GF-D8 (cell line): ENCODE results near the gene RNF157.
"Not testable (repeated sequence)": the region's sequence is repeated elsewhere in the genome, so short reads cannot be mapped to it uniquely, and the experiment has no call there.

ENCODE experiments used
- DNase-seq: peaks from one replicate; lab custom pipeline; 2025; lab: John Stamatoyannopoulos, UW

RNF157 gene

DNA sequence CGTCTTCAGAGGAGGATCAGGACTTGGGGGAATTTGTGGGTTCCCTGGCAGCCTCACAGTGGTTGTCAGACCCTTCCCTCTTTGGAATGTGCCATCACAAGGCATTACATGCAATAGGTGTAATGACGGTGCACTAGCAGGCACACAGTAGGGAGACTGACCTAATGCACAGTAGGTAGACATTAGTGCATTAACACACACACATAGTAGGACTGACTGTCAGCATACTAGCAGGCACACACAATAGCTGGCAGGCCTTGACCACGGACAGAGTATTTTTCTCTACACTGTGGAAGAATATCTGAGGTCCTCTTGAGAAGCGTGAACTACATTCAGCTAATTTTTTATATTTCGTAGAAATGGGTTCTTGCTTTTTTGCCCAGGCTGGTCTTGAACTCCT lies 14.0 kb upstream of the RNF157 start:
- DNase-seq, result no peak

DNA sequence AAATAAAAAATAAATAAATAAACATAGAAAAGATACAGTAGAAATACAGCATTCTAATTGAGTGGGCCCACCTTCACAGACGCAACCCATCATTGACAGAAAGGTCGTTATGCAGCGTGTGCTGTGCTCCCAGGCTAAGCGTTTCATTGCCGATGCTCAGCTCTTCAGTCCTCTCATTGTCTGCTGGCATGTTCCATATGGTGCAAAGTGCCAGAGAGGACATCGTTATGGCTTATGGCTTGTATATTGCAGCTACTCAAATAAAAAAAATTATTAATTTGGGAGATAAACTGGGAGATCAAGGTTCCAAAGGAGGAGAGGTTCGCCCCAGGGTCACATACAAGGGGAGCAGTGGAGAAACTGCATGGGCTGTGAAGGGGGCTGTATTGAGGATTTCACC lies 13.5 kb upstream of the RNF157 start:
- no peak for DNase-seq

DNA sequence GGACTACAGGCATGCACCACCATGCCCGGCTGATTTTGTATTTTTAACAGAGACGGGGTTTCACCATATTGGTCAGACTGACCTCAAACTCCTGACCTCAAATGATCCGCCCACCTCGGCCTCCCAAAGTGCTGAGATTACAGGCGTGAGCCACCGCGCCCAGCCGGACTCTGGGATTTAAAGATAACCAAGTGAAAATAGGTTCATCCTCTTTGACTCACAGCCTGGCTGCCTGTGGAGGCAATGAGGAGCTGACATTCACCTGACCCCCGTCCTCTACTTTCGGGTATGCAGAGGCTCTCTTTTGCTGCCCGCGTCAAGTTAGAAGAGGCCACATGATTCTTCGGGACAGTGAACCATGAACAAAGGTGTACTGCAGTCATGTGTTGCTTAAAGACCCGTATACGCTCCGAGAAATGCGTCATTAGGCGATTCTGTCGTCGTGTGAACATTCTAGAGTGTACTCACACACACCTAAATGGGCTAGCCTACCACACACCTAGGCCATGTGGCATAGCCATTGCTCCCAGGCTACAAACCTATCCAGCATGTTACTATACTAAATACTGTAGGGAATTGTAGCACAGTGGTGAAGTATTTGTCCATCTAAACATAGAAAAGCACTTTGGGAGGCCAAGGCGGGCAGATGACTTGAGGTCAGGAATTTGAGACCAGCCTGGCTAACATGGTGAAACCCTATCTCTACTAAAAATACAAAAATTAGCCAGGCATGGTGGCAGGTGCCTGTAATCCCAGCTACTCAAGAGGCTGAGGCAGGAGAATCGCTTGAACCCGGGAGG lies 12.9 kb upstream of the RNF157 start:
- DNase-seq, result not testable (repeated sequence)

DNA sequence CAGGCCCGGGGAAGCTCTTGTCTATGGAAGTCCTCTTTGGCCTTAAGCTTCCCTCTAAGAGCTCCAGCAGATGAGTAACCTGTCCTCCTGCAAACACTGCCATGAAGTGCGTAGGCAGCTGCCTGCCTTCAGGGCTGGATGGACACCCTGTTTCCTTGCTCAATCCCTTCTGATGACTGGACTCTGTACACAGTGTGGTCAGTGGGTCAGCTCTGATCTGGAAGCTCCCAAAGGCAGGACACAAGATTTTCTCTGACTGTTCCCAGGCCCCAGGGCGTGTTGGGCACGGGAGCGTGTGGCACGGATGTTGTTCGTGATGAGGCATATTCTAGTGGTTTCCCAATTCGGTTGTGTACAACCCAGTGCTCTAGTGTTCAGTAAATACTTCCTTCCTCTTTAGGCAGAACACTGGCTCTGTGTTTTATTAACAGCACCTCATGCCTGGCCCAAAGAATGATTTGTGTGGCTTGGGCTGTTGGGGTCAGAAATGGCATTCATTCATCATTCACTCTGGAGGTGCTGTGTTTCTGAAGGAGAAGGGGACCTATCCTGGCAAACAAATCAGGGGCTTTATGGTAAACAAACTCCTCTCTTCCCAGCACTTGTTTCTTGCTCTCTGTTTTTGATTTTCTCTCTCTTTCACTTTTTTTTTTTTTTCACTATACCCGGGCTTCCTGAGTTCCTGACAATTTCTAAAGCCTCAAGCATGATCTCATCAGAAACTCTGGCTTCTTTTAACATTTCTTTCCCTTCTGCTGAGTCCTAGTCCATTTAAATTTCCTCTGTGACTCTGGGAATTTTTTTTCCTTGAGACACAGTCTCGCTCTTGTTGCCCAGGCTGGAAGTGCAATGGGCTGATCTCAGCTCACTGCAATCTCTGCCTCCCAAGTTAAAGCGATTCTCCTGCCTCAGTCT lies 12.0 kb upstream of the RNF157 start:
- DNase-seq, result peak; percentile 73

DNA sequence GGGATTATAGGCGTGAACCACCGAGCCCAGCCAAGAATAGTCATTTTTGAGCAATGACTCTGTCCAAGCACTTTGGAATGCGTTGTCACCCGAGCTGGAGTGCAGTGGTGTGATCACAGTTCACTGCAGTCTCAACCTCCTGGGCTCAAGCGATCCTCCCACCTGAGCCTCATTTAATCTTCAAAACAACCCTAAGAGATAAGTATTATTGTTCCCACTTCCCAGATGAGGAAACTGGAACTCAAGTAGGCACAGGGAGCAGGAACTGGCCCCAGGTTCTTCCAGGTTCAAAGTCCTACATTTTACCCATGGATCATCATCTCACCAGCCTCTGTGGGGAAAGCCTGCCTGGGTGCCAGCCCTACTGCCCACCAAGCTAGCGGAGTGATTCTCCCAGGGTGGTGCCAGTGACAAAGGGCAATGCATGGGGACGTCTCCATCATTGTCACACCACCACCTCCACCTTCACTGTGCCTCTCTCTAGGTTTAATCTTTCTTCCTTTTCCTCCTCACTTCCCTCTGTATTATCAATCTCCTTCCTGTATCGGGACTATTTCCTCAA lies 11.3 kb upstream of the RNF157 start:
- DNase-seq, result no peak

DNA sequence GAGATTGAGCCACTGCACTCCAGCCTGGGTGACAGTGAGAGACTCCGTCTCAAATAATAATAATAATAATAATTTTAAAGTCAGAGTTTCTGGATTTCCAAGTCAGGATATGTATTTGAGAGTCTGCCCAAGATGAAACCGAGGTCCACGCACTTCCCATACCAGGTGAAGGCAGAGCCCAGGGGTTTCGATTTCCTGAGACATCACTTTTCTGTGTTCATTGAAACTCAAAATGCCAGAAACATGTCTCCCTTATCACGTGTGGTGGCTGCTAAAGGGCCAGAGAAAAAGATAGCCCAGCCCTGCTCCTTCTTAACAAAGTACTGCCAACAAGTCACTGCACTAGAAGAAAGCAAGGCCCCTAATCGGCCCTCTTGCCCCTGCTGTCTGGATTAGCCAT lies 9.8 kb upstream of the RNF157 start:
- DNase-seq, result no peak

DNA sequence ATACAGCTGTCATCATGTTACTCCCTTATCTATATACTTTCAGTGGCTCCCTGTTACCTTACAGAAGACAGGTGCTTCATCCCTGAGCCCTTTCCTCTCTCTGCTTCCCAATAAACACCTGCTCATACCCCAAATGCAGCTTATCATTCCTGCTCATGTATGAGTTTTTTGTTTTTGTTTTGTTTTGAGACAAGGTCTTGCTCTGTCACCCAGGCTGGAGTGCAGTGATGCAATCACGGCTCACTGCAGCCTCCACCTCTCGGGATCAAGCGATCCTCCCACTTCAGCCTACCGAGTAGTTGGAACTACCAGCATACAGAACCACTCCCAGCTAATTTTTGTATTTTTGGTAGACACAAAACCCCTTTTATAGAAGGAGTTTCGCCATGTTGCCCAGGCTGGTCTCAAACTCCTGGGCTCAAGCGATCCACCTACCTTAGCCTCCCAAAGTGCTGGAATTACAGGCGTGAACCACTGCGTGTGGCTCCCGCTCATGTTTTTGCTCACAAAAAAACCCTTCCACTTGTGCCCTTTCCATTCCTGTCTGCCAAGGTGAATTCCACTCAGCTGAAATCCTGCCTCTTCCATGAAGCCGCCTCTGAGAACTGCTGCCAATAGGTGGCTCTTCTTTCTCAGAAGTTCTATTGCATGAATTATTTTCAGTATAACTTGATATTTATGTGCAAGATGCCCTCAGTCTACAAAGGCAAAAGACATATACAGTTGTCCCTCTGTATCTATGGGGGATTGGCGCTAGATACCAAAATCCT lies 7.9 kb upstream of the RNF157 start:
- DNase-seq, result no peak

DNA sequence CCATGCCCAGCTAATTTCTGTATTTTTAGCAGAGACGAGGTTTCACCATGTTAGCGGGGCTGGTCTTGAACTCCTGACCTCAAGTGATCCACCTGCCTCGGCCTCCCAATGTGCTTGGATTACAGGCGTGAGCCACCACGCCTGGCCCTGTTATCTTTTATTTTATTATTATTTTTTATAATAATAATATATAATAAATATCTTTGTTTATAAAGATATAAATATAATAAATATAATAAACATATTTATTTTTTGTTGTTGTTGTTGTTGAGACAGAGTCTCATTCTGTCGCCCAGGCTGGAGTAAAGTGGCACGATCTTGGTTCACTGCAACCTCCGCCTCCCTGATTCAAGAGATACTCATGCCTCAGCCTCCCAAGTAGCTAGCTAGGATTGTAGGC lies 7.0 kb upstream of the RNF157 start:
- no peak for DNase-seq

DNA sequence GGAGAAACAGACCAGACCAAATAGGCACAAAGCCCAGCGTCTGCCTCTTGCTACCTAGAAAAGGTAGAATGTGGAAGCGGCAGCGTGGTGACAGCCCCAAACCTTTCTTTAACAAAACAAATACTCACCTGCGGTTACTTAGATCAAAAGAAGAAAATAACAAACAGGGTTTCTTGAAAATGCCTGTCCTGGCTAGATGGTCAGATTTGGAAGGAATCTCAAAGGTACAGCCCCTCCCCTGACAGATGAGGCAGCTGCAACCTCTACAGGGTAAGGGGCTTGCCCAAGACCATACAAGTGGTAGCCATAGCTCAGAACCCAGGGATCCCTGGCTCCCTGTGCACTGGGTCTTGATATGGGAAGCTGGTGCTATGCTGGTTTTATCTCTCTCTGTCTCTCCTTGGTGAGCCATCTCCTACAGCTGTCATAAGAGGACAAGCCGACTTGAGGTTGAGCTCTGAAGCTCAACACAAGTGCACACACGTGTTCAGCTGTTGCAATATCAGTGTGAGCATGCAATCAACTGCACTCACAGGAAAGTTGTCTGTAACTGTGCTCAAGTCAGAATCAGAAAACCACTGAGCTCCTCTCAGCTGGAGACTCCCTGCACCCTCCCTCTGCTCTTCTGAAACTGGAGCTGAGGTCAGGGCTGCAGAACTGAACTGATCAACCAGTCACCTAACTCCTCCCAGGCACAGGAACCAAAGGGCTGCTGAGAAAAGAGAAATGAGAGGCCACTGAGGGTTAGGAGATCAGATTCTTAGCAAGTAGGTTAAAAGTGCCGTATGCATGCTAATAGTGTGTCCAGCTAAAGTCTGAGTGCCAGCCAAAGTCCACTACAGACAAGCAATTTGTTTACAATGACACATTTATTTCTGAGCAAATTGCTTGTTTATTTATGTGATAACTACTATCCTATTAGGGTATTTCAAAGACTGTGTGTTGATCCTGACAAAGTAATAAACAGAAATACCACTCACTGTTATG lies 6.1 kb upstream of the RNF157 start:
- peak; percentile 91 for DNase-seq

DNA sequence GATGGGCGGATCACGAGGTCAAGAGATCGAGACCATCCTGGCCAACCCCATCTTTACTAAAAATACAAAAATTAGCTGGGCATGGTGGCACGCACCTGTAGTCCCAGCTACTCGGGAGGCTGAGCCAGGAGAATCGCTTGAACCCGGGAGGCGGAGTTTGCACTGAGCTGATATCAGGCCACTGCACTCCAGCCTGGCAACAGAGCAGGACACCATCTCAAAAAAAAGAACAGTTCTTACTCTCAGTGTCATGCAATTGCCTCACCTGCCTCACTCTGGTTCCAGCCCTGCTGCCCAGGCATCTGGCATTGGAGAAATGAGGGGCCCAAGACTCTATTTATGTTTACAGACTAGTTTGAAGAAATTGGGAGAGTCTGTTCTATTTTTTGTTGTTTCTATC lies 4.4 kb upstream of the RNF157 start:
- not testable (repeated sequence) for DNase-seq

DNA sequence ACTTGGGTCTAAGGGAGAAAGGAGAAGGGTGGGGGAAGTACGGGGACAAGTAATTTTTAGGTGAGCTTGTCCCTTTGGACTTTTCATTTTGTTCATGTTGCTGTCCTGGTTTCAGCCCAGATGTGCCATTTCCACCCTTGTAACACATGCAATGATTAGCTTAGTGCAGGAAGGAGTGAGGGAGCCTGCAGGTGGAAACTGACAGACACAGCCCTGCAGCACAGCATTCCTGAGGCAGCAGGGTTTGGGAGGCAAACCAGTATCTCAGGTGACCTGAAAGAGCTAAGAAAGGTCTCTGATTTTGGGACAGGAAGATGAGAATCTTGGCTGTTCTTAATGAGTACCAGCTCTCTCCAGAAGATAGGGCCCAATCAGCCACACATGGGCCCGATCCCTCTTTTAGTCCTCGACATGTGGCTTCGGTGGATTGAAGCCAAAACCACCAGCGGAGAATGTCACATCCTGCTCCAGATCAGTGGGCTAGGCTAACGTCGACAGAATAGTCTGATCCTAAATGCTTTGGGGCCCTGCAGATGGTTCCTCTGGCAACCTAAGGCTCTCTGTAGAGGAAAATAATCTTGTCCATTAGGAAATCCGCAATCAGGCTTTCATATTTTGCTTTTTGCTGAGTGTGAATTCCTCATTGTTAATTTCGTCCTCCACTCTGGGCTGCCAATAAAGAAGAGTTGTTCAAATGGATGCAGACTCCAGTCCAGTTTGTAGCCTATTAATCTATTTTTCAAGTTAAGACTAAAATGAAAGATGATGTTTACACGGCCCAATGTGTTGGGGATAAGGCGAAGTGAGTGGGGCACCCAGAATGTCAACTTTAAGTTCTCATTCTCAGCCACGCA lies 3.8 kb upstream of the RNF157 start:
- peak; percentile 51 for DNase-seq

DNA sequence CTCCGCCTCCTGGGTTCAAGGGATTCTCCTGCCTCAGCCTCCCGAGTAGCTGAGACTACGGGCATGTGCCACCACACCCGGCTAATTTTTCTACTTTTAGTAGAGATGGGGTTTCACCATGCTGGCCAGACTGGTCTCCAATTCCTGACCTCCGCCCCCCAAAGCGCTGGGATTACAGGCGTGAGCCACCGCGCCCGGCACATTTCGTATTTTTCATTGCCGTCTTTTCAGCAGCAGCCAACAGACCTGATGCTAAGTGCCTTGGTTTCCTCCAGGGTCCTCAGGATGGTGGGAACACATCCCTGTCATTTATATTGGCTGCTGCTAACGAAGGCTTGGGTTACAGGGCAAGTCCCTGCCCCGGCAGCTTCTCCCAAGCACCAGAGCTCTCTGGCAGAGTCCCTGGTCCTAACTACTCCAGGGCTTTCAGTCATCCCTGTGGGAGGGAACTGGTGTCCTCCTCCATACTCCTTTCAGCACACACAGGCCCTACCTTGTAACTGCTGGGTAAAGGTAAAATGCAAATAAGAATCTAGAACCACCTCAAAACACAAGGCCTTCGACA lies 1.5 kb upstream of the RNF157 start:
- no peak for DNase-seq

DNA sequence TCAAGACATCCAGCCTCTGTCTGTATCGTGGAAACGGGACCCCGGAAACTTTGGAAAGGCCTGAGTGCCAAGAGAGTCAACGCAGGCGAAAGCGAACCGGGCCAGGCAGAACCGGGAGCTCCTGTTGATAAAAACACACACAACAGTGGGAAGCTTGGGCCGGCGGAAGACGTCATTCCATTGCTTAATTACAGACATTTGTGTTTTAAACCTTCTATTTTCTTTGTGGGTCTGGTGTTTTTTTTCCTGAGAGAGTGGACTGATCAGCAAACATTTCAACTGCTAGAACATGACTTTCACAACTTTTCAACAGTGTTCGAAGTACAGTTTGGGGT lies 878 bp upstream of the RNF157 start:
- DNase-seq, result no peak

DNA sequence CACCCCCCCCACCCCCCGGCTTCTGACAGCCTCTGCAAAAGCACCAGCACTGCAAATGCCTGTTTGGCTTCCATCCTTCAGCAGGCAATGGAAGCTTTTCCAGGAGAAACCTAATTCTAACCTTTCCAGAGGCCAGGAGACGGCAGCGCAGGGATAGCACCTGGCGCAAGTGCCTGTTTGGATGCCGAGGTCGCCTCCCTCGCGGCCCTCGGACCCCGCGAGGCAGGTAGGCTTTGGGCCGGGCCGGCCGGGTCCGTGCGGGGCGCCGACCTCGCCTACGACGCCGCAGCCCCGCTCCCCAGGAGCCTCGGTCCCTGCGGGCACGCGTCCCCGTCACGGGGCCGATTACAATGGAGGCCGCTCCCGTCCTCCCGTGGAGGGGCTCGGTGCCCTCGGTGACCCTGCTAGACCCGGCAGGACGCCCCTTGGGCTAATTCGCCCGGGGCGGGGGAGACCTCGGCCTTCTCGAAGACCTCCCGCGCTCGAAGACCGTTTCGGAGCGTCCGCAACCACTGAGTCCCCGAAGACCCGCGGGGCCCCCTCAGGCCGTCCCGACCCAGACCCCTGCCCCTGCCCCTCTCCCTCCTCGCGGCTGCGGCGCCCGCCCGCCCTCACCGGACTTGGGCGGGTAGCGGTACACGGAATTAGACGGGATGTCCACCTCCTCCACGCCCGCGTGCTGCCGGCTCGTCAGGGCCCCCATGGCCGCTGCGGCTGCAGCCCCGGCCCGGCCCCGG lies 587 bp downstream of the RNF157 start:
- DNase-seq, result no peak

DNA sequence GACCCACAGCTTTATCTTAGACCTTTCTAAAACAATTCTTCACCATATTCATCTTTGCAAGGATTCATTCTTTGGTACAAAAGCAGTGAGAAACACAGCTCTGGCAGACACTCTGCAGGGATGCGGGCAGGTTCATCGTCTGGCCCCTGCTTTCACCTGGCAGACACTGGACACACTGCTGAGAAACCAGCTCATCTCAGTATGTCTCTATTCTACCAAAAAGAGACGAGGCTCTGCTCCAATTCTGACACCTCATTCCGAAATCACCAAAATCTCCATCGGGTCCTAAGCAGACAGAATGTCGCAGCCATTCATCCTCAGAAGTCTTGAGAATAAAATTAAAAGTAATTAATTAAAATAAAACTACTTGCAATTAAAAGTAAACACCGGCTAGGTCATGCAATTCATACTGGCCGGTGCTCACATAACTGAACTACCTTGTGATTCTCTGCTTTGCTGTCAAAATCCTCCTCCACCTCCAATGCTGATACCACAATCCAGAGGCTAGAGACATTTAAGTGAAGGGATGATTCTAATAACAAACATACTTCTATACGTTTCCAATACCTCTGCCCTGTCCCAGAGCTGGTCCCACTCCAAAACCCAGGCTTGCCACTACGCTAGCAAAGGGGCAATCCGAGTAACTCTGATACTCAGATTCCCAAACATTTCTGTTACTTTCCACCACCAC lies 1.3 kb downstream of the RNF157 start:
- no peak for DNase-seq

DNA sequence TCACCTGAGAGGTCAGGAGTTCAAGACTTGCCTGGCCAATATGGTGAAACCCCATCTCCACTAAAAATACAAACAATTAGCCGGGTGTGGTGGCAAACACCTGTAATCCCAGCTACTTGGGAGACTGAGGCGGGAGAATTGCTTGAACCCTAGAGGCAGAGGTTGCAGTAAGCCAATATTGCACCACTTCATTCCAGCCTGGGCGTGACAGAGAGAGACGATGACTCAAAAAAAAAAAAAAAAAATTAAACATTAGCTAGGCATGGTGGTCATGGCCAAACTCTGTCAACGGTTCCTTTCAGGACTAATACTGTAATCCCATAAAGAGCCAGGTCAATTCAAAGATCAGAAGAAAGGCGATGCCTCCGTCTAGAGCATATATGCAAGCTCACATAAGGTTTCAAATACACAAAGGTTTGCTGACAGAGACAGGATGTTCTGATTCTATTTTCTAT lies 2.4 kb downstream of the RNF157 start:
- no peak for DNase-seq

DNA sequence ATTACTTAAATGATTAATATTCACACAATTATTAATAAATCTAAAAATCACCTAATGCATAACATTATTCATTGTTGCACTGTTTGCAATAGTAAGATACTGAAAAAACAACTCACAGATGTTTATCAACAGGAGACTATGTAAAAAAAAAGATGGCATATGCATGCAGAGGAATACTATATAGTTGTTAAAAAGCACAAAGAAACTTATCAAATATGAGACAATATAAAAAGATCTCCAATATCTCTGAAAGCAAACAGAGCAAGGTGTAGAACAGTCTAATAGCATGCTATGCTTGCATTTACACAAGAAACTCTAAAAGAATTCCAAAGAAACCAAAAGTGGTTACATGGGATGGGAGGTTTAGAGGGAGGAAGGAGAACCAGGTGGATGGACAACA lies 3.7 kb downstream of the RNF157 start:
- DNase-seq, result no peak

DNA sequence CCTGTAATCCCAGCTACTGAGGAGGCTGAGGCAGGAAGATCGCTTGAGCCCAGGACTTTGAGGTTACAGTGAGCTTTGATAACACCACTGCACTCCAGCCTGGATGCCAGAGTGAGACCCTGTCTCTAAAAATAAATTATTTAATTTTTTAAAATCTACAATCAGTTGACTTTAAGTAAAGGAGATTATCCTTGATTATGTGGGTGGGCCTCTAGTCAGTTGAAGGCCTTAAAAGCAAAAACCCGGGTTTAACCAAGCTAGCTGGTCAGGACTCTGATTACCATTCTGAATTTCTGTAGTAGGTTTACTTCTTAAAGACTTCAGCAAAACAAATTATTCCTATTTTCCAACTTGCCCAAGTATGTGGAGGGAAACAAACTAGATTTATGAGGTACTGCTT lies 4.4 kb downstream of the RNF157 start:
- no peak for DNase-seq

DNA sequence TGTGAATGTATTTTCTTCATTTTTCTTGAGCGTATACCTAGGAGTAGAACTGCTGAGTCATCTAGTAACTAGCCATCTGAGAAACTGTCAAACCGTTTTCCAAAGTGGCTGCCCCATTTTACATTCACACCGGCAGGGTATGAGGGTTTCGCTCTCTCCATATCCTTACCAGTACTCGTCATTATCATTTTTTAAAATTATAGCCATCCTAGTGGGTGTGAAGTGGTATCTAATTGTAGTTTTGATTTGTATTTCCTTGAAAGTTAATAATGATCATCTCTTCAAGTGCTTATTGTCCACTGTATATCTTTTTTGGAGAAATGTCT lies 6.0 kb downstream of the RNF157 start:
- DNase-seq, result no peak
